ENCODE measurements around the gene TTI1.

GRCh38 chr20:38021087-38021772, 12.0 kb downstream of the TTI1 start:
- TF ChIP-seq POLR2AphosphoS5 (IDR thresholded peaks at IDR 0.05), result peak in 1 of 3 donors; percentile 12
- TF ChIP-seq POLR2A (IDR thresholded peaks at IDR 0.05), result no peak
- no peak for TF ChIP-seq CTCF (IDR thresholded peaks at IDR 0.05)
- no peak for TF ChIP-seq EP300 (IDR thresholded peaks at IDR 0.05)

All from stomach (tissue), 4 donors.